CD4-positive, CD25-positive, alpha-beta regulatory T cell (primary cell): ENCODE data around the gene TSC22D2. TPM values are rescaled to one million over a fixed set of nuclear protein-coding genes. Genes with fewer than 3 reads are reported as not detected.

Experiments used
- ATAC-seq, 2 donors: fragments of 150-1000 bp; cut with Tn5 transposase; one replicate each; pipeline ENCODE4 v1.10.0; 2021; ENCODE audit warnings: low read depth in 2 of 2, moderate number of reproducible peaks in 2 of 2, moderate library complexity in 1 of 2
- DNase-seq, 3 donors: peaks; one replicate each; pipeline versions ENCODE4 v3.0.0 to v3.0.0-alpha.2; 2012 to 2022; ENCODE audit warnings: mixed read lengths in 1 of 3
- H3K27ac ChIP-seq: one replicate; pipeline ENCODE4 v1.7.0; 2013; ENCODE audit warnings: mild to moderate bottlenecking, low read length; ENCODE audit not compliant: insufficient read depth, poor library complexity, severe bottlenecking
- H3K27me3 ChIP-seq: one replicate; pipeline ENCODE4 v1.7.0; 2013; ENCODE audit warnings: low read length; ENCODE audit not compliant: control insufficient read depth, insufficient read depth
- H3K36me3 ChIP-seq: one replicate; pipeline ENCODE4 v1.7.0; 2013; ENCODE audit warnings: mild to moderate bottlenecking, low read length, moderate library complexity; ENCODE audit not compliant: control insufficient read depth, insufficient read depth
- H3K4me1 ChIP-seq: 2 replicates; pipeline ENCODE4 v1.7.0; 2013; ENCODE audit warnings: mild to moderate bottlenecking, low read length; ENCODE audit not compliant: insufficient read depth, control insufficient read depth, poor library complexity, severe bottlenecking
- H3K4me3 ChIP-seq: one replicate; pipeline ENCODE4 v1.7.0; 2013; ENCODE audit warnings: low read depth, mild to moderate bottlenecking, low read length, moderate library complexity
- H3K9me3 ChIP-seq, 2 experiments: 1 replicate in 1 of 2; 2 replicates in 1 of 2; pipeline ENCODE4 v1.7.0; 2013; ENCODE audit warnings: low read length in 2 of 2, mild to moderate bottlenecking in 1 of 2, moderate library complexity in 1 of 2; ENCODE audit not compliant: control insufficient read depth in 2 of 2
- H3K27ac Mint-ChIP-seq, 3 donors: one replicate each; pipeline ENCODE4 v1.8.0; 2020 to 2022; ENCODE audit warnings: mild to moderate bottlenecking in 3 of 3, mixed read lengths in 3 of 3, moderate library complexity in 2 of 3
- H3K27me3 Mint-ChIP-seq: one replicate; pipeline ENCODE4 v1.8.0; 2022; ENCODE audit warnings: mild to moderate bottlenecking, mixed read lengths
- H3K36me3 Mint-ChIP-seq: one replicate; pipeline ENCODE4 v1.8.0; 2020; ENCODE audit warnings: mixed read lengths
- H3K4me1 Mint-ChIP-seq, 4 donors: one replicate each; pipeline ENCODE4 v1.8.0; 2020 to 2022; ENCODE audit warnings: mixed read lengths in 4 of 4, mild to moderate bottlenecking in 1 of 4
- H3K4me3 Mint-ChIP-seq, 4 donors: one replicate each; pipeline ENCODE4 v1.8.0; 2020 to 2022; ENCODE audit warnings: mild to moderate bottlenecking in 4 of 4, mixed read lengths in 4 of 4, moderate library complexity in 3 of 4
- H3K9me3 Mint-ChIP-seq, 7 donors: one replicate each; pipeline ENCODE4 v1.8.0; 2020 to 2022; ENCODE audit warnings: mixed read lengths in 7 of 7, mild to moderate bottlenecking in 3 of 7, moderate library complexity in 2 of 7
- polyA plus RNA-seq, 4 donors: library from polyadenylated mRNA; unstranded; fragments of 300-500 nt; fragmentation: Illumina TruSeq; gene quantifications; one replicate each; pipeline ENCODE4 v1.2.3, GENCODE V29; 2021
- total RNA-seq: library from RNA; stranded (reverse); gene quantifications from one replicate; pipeline ENCODE4 v1.2.3, GENCODE V29; 2022

The TSC22D2 gene
- total and polyA plus RNA-seq, 5 donors from 2014 or later, result 4.9 to 49.0 (median 6.6) TPM

DNA sequence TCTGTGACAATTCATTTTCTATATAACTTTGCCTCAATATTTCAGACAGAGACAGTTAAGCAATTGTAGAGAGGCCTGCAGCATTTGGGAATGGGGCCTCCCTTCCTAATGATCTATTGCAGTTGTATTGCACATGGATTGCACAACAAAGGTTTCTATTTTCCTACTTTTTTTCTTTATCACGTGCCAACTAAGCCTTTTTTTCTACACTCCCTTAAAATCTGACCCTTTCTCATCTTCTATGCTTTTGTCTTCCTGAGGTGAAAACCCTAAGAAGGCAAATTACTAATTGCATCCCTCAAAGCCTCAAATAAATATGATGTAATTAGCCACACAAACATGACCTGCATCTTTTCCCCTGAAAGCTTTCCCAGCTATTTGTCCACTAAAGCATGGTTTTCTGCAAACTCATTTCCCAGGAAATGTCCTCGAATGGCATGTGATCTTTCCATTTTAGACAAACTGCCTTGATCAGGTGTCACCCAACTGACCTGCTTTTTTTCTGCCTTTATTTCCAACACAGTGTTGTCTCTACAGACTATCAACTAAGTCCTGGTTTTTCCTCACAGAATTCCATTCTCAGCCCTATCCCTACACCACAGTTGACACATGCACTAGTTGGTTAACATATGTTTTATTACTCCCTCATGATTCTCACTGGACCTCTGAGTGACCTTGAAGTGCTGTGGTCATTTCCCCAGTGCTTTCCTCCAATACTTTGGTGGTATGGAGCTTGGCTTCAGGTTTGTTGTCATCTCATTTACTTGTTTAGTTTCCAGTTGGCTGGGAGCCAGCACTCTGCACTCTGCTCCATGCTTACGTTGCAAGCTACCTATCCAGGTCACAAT is 31.9 kb upstream of the TSC22D2 start:
- DNase-seq (no peak), ATAC-seq (no peak)
- Mint-ChIP-seq H3K27me3 (peaks cover 9% of the 10 kb centered on the region), H3K4me1 (peaks cover 0 to 2% (median under 1%) of the 10 kb centered on the region in 4 donors), H3K27ac (no peak overlapping the region), H3K9me3 (no peaks in the 10 kb centered on the region), H3K4me3 (no peak overlapping the region), H3K36me3 (no peaks in the 10 kb centered on the region)
- no peaks in the 10 kb centered on the region for H3K36me3 ChIP-seq
- H3K27me3 ChIP-seq, result peaks cover 6% of the 10 kb centered on the region
- H3K4me3 ChIP-seq, result no peak overlapping the region
- no peak overlapping the region for H3K27ac ChIP-seq
- H3K9me3 ChIP-seq, result no peaks in the 10 kb centered on the region
- no peaks in the 10 kb centered on the region for H3K4me1 ChIP-seq

DNA sequence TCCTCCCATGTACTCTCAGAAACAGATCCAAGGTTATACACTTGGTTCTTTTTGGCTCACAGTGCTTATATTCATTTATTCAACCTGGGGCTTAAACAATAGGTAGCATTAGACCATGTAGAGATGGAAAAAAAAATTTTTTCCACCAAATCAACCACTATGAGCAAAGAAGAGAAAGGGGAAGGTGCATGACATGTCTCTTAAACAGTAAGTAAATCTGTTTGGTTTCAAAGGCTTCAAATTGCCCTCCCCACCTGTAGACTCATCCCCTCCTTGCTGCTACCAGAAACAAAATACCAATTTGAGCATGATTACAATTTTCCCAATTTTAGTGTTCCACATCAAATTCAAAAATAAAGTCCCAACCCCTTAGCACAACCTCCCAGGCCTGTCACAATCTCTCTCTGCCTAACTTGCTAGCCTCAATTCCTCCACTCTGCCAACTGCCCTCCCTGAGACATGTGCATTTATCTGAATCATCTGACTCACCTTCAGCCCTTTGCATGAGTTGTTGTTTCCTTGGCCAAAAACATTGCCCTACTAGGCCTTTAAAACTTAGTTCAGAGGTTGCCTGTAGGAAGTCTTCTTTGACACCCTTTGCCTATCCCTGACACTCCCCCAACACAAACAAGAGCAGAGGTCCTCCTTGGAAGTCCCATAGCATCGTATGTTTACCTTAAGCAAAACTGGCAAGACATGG is 30.3 kb upstream of the TSC22D2 start:
- H3K9me3 Mint-ChIP-seq, result no peaks in the 10 kb centered on the region
- Histone ChIP-seq H3K9me3 (no peaks in the 10 kb centered on the region), H3K27me3 (peaks cover 3% of the 10 kb centered on the region), H3K36me3 (no peaks in the 10 kb centered on the region), H3K4me1 (no peaks in the 10 kb centered on the region), H3K4me3 (no peak overlapping the region), H3K27ac (no peak overlapping the region)
- H3K36me3 Mint-ChIP-seq, result no peaks in the 10 kb centered on the region
- no peak overlapping the region for H3K4me3 Mint-ChIP-seq
- ATAC-seq, result no peak
- H3K4me1 Mint-ChIP-seq, result peaks cover 0 to 9% (median 7%) of the 10 kb centered on the region in 4 donors
- H3K27ac Mint-ChIP-seq, result no peak overlapping the region
- no peak for DNase-seq
- H3K27me3 Mint-ChIP-seq, result peaks cover 11% of the 10 kb centered on the region

DNA sequence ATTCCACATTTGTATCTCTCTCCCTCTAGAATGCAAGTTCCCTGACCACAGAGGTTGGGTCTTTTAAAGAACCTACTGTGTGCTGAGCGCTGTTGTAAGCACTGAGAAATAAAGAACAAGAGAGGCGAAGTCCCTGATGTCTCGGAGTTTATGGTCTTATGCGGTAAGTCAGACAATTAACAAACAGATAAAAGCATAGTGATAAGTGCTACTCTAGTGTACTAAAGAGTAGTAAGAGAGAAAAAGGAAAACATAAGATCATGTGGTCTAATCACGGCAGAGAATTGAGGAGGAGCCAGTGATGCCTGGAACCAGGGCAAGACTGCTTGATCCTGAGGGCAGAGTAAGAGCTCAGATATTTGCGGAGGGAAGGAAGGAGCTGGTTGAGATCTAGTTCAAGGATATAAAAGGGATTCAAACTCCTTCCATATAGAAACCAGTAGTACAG is 29.8 kb upstream of the TSC22D2 start:
- Mint-ChIP-seq H3K4me3 (no peak overlapping the region), H3K9me3 (no peaks in the 10 kb centered on the region), H3K36me3 (no peaks in the 10 kb centered on the region), H3K27ac (no peak overlapping the region), H3K4me1 (peaks cover 0 to 9% (median 7%) of the 10 kb centered on the region in 4 donors), H3K27me3 (peaks cover 17% of the 10 kb centered on the region)
- DNase-seq, result no peak
- Histone ChIP-seq H3K27me3 (peaks cover 3% of the 10 kb centered on the region), H3K27ac (no peak overlapping the region), H3K9me3 (no peaks in the 10 kb centered on the region), H3K4me1 (no peaks in the 10 kb centered on the region), H3K36me3 (no peaks in the 10 kb centered on the region), H3K4me3 (no peak overlapping the region)
- no peak for ATAC-seq

- no peaks in the 10 kb centered on the region for H3K9me3 Mint-ChIP-seq
- Histone ChIP-seq H3K9me3 (no peaks in the 10 kb centered on the region), H3K27ac (no peak overlapping the region), H3K4me3 (no peak overlapping the region), H3K4me1 (peaks cover 2% of the 10 kb centered on the region), H3K36me3 (no peaks in the 10 kb centered on the region), H3K27me3 (peaks cover 3% of the 10 kb centered on the region)
- H3K27ac Mint-ChIP-seq, result no peak overlapping the region
- H3K27me3 Mint-ChIP-seq, result peaks cover 17% of the 10 kb centered on the region
- ATAC-seq (no peak), DNase-seq (no peak)
- no peaks in the 10 kb centered on the region for H3K36me3 Mint-ChIP-seq
- no peak overlapping the region for H3K4me3 Mint-ChIP-seq
- peaks cover 0 to 11% (median 7%) of the 10 kb centered on the region in 4 donors for H3K4me1 Mint-ChIP-seq
Observed at GRCh38 chr3:150379469-150379868, 28.6 kb upstream of the TSC22D2 start.

DNA sequence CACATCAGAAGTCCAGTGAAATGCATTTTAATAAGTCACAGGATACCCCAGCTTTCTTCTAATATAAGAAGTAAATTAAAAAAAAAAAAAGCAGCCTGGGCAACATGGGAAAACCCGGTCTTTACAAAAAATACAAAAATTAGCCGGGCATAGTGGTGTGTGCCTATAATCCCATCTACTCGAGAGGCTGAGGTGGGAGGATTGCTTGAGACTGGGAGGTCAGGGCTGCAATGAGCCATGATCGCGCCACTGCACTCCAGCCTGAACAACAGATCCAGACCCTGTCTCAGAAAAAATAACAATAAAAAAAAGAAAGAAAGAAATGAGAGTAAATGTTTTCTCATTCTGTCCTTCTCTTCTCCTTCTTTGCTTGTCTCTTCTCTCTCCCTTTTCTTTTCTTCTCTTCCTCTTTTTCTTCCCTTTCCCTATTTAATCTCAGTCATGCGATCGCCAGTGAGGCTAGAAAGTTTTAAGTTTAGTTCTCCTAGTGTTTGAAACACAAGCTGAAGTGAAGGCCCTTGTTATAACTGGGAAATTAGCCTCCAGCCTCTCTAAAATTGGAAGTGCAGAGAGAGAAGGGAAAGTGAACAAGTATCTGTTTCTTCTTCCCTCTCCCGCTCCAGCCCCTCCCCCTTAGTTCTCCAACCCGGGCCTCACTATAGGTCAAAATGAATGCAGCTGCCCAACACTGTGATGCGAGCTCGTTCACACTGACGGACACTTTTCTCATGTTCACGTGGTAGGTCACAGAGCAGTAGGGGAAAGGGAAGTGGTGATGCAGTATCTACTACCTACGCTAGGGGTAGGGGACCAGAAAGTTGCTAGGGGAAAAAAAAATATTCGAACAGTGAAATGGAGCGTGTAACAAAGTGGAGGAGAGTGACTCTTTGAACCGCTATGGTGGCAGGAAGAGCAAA is 23.5 kb upstream of the TSC22D2 start:
- peaks cover 16% of the 10 kb centered on the region for H3K4me1 ChIP-seq
- peak overlapping the region; percentile 53 to 95 (median 79) for H3K27ac Mint-ChIP-seq

DNA sequence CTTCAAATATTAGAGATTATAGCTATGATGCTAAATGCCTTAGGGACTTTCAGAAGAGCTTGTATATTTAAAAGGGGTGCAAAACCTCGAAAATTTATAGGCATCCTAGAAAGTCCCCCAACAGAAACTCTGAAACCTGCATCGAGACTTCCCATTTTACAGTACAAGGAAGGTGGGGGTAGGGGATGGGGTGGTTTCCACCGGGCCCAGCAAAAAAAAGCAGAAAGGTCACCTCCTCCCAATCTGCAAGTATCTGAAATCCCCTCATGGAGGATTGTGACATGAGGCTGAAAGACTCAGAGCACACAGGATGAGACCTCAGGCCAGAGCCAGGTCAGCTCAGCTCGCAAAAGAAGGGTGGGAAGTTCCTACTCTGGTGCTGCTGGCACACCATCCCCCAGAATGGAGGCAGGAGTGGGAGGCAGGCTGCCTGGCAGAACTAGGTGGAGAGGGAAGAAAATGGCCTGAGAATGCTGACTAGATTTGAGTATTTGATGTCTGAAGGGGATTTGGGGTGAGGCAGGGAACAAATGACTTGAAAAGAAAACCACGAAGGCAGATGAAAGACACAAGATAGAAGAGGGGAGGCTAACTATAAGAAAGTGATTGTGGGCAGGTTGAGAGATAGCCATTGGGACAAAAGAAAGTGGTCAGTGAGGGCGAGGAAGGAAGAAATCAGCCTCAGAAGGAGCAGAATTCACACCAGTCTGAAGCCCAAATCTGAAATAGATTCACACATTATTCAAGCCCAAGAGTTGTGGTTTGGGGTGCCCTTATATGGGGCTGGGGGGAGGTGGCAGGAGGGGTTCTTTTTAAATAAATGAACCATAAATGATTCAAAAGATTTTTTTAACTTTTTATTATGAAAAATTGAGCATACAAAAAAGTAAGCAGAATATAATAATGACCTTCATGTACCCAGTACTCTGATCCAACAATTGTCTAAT is 22.5 kb upstream of the TSC22D2 start:
- ATAC-seq, result peak; percentile 16 to 19
- peak overlapping the region; percentile 59 to 97 (median 79) for H3K27ac Mint-ChIP-seq
- H3K4me1 Mint-ChIP-seq, result peaks cover 7 to 25% (median 19%) of the 10 kb centered on the region in 4 donors
- no peaks in the 10 kb centered on the region for H3K36me3 Mint-ChIP-seq
- DNase-seq, result peak in 1 of 3 donors; percentile 16
- Histone ChIP-seq H3K4me1 (peaks cover 16% of the 10 kb centered on the region), H3K9me3 (no peaks in the 10 kb centered on the region), H3K4me3 (peak overlapping the region; percentile 73), H3K27me3 (no peaks in the 10 kb centered on the region), H3K27ac (no peak overlapping the region), H3K36me3 (no peaks in the 10 kb centered on the region)
- H3K27me3 Mint-ChIP-seq, result peaks cover 8% of the 10 kb centered on the region
- peak overlapping the region in 3 of 4 donors; percentile 2 to 81 (median 74) for H3K4me3 Mint-ChIP-seq
- no peaks in the 10 kb centered on the region for H3K9me3 Mint-ChIP-seq

More for the DNA sequence above, 23.5 kb upstream of the TSC22D2 start:
- Histone ChIP-seq H3K27ac (no peak overlapping the region), H3K36me3 (no peaks in the 10 kb centered on the region), H3K9me3 (no peaks in the 10 kb centered on the region), H3K27me3 (no peaks in the 10 kb centered on the region), H3K4me3 (peak overlapping the region; percentile 73)
- Mint-ChIP-seq H3K4me3 (peak overlapping the region in 3 of 4 donors; percentile 2 to 81 (median 74)), H3K4me1 (peaks cover 7 to 25% (median 19%) of the 10 kb centered on the region in 4 donors), H3K36me3 (no peaks in the 10 kb centered on the region), H3K9me3 (no peaks in the 10 kb centered on the region), H3K27me3 (peaks cover 8% of the 10 kb centered on the region)
- DNase-seq, result peak; percentile 27 to 83 (median 61)
- peak; percentile 96 for ATAC-seq
